WTC11 (cell line): ENCODE results near the gene MTUS2. TPM values are rescaled to one million over a fixed set of nuclear protein-coding genes. Genes with fewer than 3 reads are reported as not detected.
A peak's percentile ranks its signal among the peaks of the same experiment; 100 is the strongest.

Experiments
- ATAC-seq: fragments of 200-7000 bp; cut with Tn5 transposase; 2 replicates; pipeline ENCODE4 v1.10.0; 2021; ENCODE audit warnings: mild to moderate bottlenecking, moderate library complexity
- CTCF ChIA-PET: fragments of 300-600 bp; sonication (Branson Sonifier 250); formaldehyde crosslinking; loops from one replicate; lab custom pipeline; 2021; ENCODE audit warnings: antibody characterized with exemption; lab: Charles Lee
- POLR2A ChIA-PET: fragments of 350-600 bp; sonication (Branson Sonifier 250); formaldehyde crosslinking; loops from one replicate; lab custom pipeline; 2021; ENCODE audit warnings: antibody characterized with exemption; lab: Charles Lee
- DNase-seq: peaks from one replicate; pipeline ENCODE4 v3.0.0; 2021; ENCODE audit warnings: low spot score
- H3K27ac Mint-ChIP-seq: 2 replicates; pipeline ENCODE4 v1.8.0; 2021; ENCODE audit warnings: mixed read lengths
- H3K27me3 Mint-ChIP-seq: 2 replicates; pipeline ENCODE4 v1.8.0; 2021; ENCODE audit warnings: low read depth, mild to moderate bottlenecking, moderate library complexity, mixed read lengths
- H3K36me3 Mint-ChIP-seq: 2 replicates; pipeline ENCODE4 v1.8.0; 2021; ENCODE audit warnings: mixed read lengths
- H3K4me1 Mint-ChIP-seq: 2 replicates; pipeline ENCODE4 v1.8.0; 2022; ENCODE audit warnings: mixed read lengths
- H3K4me3 Mint-ChIP-seq: 2 replicates; pipeline ENCODE4 v1.8.0; 2021; ENCODE audit warnings: mild to moderate bottlenecking, moderate library complexity, mixed read lengths
- H3K9me3 Mint-ChIP-seq: 2 replicates; pipeline ENCODE4 v1.8.0; 2021; ENCODE audit warnings: mixed read lengths
- FOXK1 ChIP-seq: sonication (generic); formaldehyde crosslinking; IDR thresholded peaks from 2 replicates; pipeline ENCODE4 v1.8.0; 2022; ENCODE audit warnings: mild to moderate bottlenecking, moderate library complexity, missing genetic modification reagents
- NFE2L1 ChIP-seq: sonication (generic); formaldehyde crosslinking; IDR thresholded peaks from 2 replicates; pipeline ENCODE4 v1.8.1; 2023; ENCODE audit warnings: missing genetic modification reagents
- NR2C2 ChIP-seq: sonication (generic); formaldehyde crosslinking; IDR thresholded peaks from 2 replicates; pipeline ENCODE4 v1.8.0; 2022; ENCODE audit warnings: mild to moderate bottlenecking, missing genetic modification reagents
- SOX15 ChIP-seq: fragments of 250-450 bp; sonication (Bioruptor Pico); IDR thresholded peaks from 2 replicates; pipeline ENCODE4 v1.9.0; 2021; ENCODE audit warnings: mild to moderate bottlenecking
- TEAD1 ChIP-seq: sonication (generic); formaldehyde crosslinking; IDR thresholded peaks from 2 replicates; pipeline ENCODE4 v1.8.0; 2022; ENCODE audit warnings: mild to moderate bottlenecking, missing genetic modification reagents
- ZNF317 ChIP-seq: sonication (generic); formaldehyde crosslinking; IDR thresholded peaks from 2 replicates; pipeline ENCODE4 v1.8.1; 2023; ENCODE audit warnings: low read depth, mild to moderate bottlenecking, moderate library complexity, missing genetic modification reagents, borderline replicate concordance
- total RNA-seq: library from RNA; stranded (reverse); gene quantifications from 3 replicates; pipeline ENCODE4 v1.2.3, GENCODE V29; 2021
- TF ChIP-seq, protein P1 (sequence below): fragments of 250-450 bp; sonication (Bioruptor Pico); IDR thresholded peaks from 2 replicates; pipeline ENCODE4 v1.9.0; 2021; ENCODE audit warnings: mild to moderate bottlenecking
- TF ChIP-seq, protein P2 (sequence below): sonication (generic); formaldehyde crosslinking; conservative IDR thresholded peaks from 2 replicates; pipeline ENCODE4 v1.8.1; 2023; ENCODE audit warnings: mild to moderate bottlenecking, low read depth, missing genetic modification reagents, moderate library complexity
- TF ChIP-seq, protein P3 (sequence below): sonication (generic); formaldehyde crosslinking; IDR thresholded peaks from 2 replicates; pipeline ENCODE4 v1.8.0; 2022; ENCODE audit warnings: mild to moderate bottlenecking, missing genetic modification reagents
- TF ChIP-seq, protein P4 (sequence below): sonication (generic); formaldehyde crosslinking; IDR thresholded peaks from 2 replicates; pipeline ENCODE4 v1.8.0; 2023; ENCODE audit warnings: mild to moderate bottlenecking, missing genetic modification reagents
- TF ChIP-seq, protein P5 (sequence below): sonication (generic); formaldehyde crosslinking; IDR thresholded peaks from 2 replicates; pipeline ENCODE4 v1.8.1; 2022; ENCODE audit warnings: mild to moderate bottlenecking, missing genetic modification reagents, moderate library complexity, borderline replicate concordance
- TF ChIP-seq, protein P6 (sequence below): fragments of 250-450 bp; sonication (Bioruptor Pico); IDR thresholded peaks from 2 replicates; pipeline ENCODE4 v1.9.0; 2021; ENCODE audit warnings: moderate library complexity, mild to moderate bottlenecking, inconsistent platforms, borderline replicate concordance

MTUS2 gene
- total RNA-seq, 1 experiment from 2014 or later, result 0.22 TPM

DNA sequence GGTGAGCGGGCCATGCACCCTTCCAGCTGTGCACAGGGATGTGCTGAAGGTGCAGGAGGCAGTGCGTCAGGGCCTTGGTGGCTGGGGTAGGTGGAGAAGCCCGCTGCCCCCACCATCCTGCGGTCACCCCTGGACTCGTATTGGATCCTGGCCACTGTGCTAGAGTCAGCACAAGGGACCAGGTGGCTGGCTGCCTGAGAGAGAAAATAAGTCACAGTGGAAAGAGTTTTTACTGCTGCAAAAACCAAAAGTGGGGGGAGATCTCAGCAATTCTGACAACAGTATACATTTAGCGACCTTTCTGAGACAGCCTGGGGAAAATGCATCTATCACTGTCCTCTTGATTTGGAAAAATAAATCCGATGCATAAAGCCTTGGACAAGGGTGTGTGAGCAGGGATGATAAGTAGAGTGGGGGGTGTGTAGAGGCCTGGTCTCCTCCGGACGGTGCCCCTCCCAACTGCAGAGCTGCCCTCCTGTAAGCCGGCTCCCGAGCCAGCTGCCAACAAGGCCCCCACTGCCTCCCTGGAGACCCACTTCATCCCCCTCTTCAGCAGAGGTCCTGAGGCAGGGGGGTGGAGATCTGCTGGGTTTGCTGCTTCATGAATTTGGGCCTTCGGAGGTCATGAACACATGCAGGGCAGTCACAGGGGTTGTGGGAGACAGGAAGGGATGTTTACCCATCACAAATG is 691.1 kb downstream of the MTUS2 start:
- POLR2A ChIA-PET, result no interaction called here
- CTCF ChIA-PET, result no interaction called here
- no peak for ATAC-seq

DNA sequence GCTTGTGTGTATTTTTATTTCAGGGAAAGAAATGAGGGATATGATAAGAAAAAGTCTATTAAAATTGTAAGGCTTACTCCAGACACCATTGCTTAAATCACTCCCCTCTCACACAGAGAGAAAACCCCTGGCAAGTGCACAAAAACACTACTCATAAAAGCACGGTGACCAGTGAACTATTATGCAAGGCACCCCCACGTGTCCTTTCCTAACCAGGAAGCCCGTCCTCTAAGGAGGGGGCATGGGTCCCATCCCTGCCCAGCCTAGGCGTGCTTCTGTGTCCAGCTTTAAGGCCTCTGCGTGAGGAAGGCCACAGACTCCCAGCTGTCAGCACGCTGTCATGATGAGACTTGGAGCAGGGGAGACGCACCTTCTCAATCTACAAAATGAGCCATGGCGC is 691.8 kb downstream of the MTUS2 start:
- H3K36me3 Mint-ChIP-seq, result peaks cover 33% of the 10 kb centered on the region
- no peaks in the 10 kb centered on the region for H3K27me3 Mint-ChIP-seq
- TF ChIP-seq, protein P1, sequence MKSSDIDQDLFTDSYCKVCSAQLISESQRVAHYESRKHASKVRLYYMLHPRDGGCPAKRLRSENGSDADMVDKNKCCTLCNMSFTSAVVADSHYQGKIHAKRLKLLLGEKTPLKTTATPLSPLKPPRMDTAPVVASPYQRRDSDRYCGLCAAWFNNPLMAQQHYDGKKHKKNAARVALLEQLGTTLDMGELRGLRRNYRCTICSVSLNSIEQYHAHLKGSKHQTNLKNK (CRISPR knock-in tag), result no peak
- no peak for TF ChIP-seq FOXK1 (CRISPR knock-in tag)
- H3K4me1 Mint-ChIP-seq, result no peaks in the 10 kb centered on the region
- CTCF ChIA-PET, result no interaction called here
- ATAC-seq (no peak), DNase-seq (no peak)
- H3K9me3 Mint-ChIP-seq, result no peaks in the 10 kb centered on the region
- POLR2A ChIA-PET, result no interaction called here
- no peak overlapping the region for H3K4me3 Mint-ChIP-seq
- no peak overlapping the region for H3K27ac Mint-ChIP-seq

More for the DNA sequence above, 691.1 kb downstream of the MTUS2 start:
- Mint-ChIP-seq H3K9me3 (no peaks in the 10 kb centered on the region), H3K4me3 (no peak overlapping the region)
- no peak for DNase-seq
- no peak for TF ChIP-seq SOX15 (CRISPR knock-in tag)
- TF ChIP-seq, protein P2, sequence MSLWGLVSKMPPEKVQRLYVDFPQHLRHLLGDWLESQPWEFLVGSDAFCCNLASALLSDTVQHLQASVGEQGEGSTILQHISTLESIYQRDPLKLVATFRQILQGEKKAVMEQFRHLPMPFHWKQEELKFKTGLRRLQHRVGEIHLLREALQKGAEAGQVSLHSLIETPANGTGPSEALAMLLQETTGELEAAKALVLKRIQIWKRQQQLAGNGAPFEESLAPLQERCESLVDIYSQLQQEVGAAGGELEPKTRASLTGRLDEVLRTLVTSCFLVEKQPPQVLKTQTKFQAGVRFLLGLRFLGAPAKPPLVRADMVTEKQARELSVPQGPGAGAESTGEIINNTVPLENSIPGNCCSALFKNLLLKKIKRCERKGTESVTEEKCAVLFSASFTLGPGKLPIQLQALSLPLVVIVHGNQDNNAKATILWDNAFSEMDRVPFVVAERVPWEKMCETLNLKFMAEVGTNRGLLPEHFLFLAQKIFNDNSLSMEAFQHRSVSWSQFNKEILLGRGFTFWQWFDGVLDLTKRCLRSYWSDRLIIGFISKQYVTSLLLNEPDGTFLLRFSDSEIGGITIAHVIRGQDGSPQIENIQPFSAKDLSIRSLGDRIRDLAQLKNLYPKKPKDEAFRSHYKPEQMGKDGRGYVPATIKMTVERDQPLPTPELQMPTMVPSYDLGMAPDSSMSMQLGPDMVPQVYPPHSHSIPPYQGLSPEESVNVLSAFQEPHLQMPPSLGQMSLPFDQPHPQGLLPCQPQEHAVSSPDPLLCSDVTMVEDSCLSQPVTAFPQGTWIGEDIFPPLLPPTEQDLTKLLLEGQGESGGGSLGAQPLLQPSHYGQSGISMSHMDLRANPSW (CRISPR knock-in tag), result no peak
- TF ChIP-seq, protein P3, sequence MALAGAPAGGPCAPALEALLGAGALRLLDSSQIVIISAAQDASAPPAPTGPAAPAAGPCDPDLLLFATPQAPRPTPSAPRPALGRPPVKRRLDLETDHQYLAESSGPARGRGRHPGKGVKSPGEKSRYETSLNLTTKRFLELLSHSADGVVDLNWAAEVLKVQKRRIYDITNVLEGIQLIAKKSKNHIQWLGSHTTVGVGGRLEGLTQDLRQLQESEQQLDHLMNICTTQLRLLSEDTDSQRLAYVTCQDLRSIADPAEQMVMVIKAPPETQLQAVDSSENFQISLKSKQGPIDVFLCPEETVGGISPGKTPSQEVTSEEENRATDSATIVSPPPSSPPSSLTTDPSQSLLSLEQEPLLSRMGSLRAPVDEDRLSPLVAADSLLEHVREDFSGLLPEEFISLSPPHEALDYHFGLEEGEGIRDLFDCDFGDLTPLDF (CRISPR knock-in tag), result no peak
- TF ChIP-seq TEAD1, result no peak
- TF ChIP-seq, protein P4, sequence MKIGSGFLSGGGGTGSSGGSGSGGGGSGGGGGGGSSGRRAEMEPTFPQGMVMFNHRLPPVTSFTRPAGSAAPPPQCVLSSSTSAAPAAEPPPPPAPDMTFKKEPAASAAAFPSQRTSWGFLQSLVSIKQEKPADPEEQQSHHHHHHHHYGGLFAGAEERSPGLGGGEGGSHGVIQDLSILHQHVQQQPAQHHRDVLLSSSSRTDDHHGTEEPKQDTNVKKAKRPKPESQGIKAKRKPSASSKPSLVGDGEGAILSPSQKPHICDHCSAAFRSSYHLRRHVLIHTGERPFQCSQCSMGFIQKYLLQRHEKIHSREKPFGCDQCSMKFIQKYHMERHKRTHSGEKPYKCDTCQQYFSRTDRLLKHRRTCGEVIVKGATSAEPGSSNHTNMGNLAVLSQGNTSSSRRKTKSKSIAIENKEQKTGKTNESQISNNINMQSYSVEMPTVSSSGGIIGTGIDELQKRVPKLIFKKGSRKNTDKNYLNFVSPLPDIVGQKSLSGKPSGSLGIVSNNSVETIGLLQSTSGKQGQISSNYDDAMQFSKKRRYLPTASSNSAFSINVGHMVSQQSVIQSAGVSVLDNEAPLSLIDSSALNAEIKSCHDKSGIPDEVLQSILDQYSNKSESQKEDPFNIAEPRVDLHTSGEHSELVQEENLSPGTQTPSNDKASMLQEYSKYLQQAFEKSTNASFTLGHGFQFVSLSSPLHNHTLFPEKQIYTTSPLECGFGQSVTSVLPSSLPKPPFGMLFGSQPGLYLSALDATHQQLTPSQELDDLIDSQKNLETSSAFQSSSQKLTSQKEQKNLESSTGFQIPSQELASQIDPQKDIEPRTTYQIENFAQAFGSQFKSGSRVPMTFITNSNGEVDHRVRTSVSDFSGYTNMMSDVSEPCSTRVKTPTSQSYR (CRISPR knock-in tag), result no peak
- TF ChIP-seq, protein P5, sequence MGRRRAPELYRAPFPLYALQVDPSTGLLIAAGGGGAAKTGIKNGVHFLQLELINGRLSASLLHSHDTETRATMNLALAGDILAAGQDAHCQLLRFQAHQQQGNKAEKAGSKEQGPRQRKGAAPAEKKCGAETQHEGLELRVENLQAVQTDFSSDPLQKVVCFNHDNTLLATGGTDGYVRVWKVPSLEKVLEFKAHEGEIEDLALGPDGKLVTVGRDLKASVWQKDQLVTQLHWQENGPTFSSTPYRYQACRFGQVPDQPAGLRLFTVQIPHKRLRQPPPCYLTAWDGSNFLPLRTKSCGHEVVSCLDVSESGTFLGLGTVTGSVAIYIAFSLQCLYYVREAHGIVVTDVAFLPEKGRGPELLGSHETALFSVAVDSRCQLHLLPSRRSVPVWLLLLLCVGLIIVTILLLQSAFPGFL (CRISPR knock-in tag), result no peak
- TF ChIP-seq NR2C2, result no peak
- TF ChIP-seq ZNF317, result no peak
- TF ChIP-seq, all 79 proteins: peak for 0
- Mint-ChIP-seq H3K4me1 (no peaks in the 10 kb centered on the region), H3K27ac (no peak overlapping the region), H3K27me3 (no peaks in the 10 kb centered on the region), H3K36me3 (peaks cover 28% of the 10 kb centered on the region)

DNA sequence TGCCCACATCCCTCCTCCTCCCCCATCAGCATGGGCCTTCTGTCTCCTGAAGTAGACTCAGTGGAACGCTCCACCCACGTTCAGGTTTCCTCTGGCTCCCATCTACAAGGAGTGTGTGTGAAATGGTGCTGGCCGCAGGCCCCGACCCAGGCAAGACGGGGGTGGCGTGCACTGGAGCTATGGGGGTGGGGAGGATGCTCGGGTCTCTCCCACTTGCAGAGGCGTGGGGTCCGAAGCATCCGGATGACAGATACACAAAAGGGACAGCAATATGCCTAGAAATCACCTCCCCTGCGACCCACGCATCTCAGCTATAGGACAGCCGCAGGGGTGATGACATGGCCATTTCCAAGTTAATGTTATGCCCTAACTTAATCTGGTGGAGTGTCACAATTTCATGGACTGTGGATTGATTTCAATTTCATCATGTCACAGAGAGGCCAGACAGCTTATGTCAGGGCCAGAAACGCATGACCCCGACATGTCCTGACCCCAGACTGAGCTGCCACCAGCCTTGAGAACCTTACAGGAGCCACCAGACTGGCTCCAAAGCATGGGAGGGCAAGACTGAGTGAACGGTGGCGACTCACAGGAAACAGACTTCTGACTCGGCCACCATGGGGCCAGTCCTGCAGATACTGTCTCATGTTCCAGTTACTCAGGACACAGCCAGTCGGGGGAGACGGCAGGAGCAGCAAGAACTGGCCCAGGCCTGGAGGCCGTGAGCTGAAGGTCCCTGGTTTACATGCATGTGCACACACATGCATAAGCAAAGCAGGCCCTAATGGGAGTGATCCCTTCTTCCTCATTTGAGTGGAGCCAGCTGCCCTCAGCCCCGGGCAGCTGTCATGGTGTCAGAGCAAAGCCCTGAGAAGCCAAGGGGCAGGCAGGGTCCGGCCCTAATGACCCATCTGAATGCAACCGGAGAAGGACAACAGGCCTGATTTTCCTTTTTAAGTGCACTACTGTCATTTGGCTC is 693.2 kb downstream of the MTUS2 start:
- POLR2A ChIA-PET, result no interaction called here
- TF ChIP-seq NFE2L1 (CRISPR knock-in tag), result no peak
- TF ChIP-seq, protein P6, sequence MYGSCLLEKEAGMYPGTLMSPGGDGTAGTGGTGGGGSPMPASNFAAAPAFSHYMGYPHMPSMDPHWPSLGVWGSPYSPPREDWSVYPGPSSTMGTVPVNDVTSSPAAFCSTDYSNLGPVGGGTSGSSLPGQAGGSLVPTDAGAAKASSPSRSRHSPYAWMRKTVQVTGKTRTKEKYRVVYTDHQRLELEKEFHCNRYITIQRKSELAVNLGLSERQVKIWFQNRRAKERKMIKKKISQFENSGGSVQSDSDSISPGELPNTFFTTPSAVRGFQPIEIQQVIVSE, result no peak
- TF ChIP-seq, all 79 proteins: peak for 0
- H3K4me3 Mint-ChIP-seq, result no peak overlapping the region
- no peaks in the 10 kb centered on the region for H3K9me3 Mint-ChIP-seq
- no peaks in the 10 kb centered on the region for H3K27me3 Mint-ChIP-seq
- DNase-seq (no peak), ATAC-seq (no peak)
- H3K27ac Mint-ChIP-seq, result peak overlapping the region; percentile 49; the same call in 1 of the 2 replicates
- H3K4me1 Mint-ChIP-seq, result no peaks in the 10 kb centered on the region
- CTCF ChIA-PET, result interaction anchor here (1.1 kb wide), 1 partner anchor 195 kb away, joined by 3 read pairs; no protein-coding TSS in a partner anchor
- peaks cover 45% of the 10 kb centered on the region for H3K36me3 Mint-ChIP-seq
